ENCODE results near the gene STRIP1. TPM values are rescaled to one million over a fixed set of nuclear protein-coding genes. Genes with fewer than 3 reads are reported as not detected.
A peak's percentile ranks its signal among the peaks of the same experiment; 100 is the strongest.

Gene STRIP1
- total RNA-seq, 1 experiment from 2014 or later, result 40.6 TPM

- H3K27me3 Mint-ChIP-seq (ENCODE audit: insufficient read depth, unreplicated experiment), result no peaks in the 10 kb centered on the region
- no peak for TF ChIP-seq CTCF (IDR thresholded peaks at IDR 0.05; ENCODE audit: unreplicated experiment)
- CTCF ChIA-PET, result interaction anchor here (0.6 to 9.6 kb wide), 6 partner anchors 11 to 394 kb away, joined by 3 to 183 read pairs (median 4); no protein-coding TSS in a partner anchor
- no peak overlapping the region for H3K27ac Mint-ChIP-seq (ENCODE audit: low read depth, unreplicated experiment)
- POLR2A ChIA-PET, result interaction anchor here (0.8 kb wide), 1 partner anchor 449 kb away, joined by 3 read pairs; no protein-coding TSS in a partner anchor
- no peak overlapping the region for H3K4me3 Mint-ChIP-seq (ENCODE audit: unreplicated experiment)
- intact Hi-C loops (cut with micrococcal nuclease), result loop anchor here (10.0 kb wide), 1 partner anchor 439 kb away; no protein-coding TSS in a partner anchor
- H3K36me3 Mint-ChIP-seq (ENCODE audit: insufficient read depth, unreplicated experiment), result peaks cover 74% of the 10 kb centered on the region
- no peaks in the 10 kb centered on the region for H3K9me3 Mint-ChIP-seq (ENCODE audit: unreplicated experiment)
- no TSS peak for BruUV-seq (replicated peaks)
- DNase-seq (ENCODE audit: unreplicated experiment), result no peak
- H3K4me1 Mint-ChIP-seq (ENCODE audit: insufficient read depth, unreplicated experiment), result no peaks in the 10 kb centered on the region
Measured at GRCh38 chr1:110056285-110056683, 21.9 kb downstream of the STRIP1 start.

- Mint-ChIP-seq H3K4me3 (ENCODE audit: unreplicated experiment) (no peak overlapping the region), H3K36me3 (ENCODE audit: insufficient read depth, unreplicated experiment) (peaks cover 69% of the 10 kb centered on the region), H3K4me1 (ENCODE audit: insufficient read depth, unreplicated experiment) (no peaks in the 10 kb centered on the region), H3K27me3 (ENCODE audit: insufficient read depth, unreplicated experiment) (no peaks in the 10 kb centered on the region), H3K9me3 (ENCODE audit: unreplicated experiment) (no peaks in the 10 kb centered on the region), H3K27ac (ENCODE audit: low read depth, unreplicated experiment) (no peak overlapping the region)
- ChIA-PET POLR2A (interaction anchor here (0.8 kb wide), 1 partner anchor 449 kb away, joined by 3 read pairs; no protein-coding TSS in a partner anchor), CTCF (interaction anchor here (0.6 to 9.6 kb wide), 7 partner anchors 10 to 393 kb away, joined by 3 to 183 read pairs (median 4); no protein-coding TSS in a partner anchor)
- no TSS peak for BruUV-seq (replicated peaks)
- TF ChIP-seq CTCF (IDR thresholded peaks at IDR 0.05; ENCODE audit: unreplicated experiment), result no peak
- peak; percentile 15 for DNase-seq (ENCODE audit: unreplicated experiment)
- intact Hi-C loops (cut with micrococcal nuclease), result loop anchor here (10.0 kb wide), 1 partner anchor 438 kb away; no protein-coding TSS in a partner anchor
Measured at GRCh38 chr1:110056776-110057175, 22.4 kb downstream of the STRIP1 start.

- DNase-seq (ENCODE audit: unreplicated experiment), result no peak
- ChIA-PET CTCF (interaction anchor here (1.0 to 9.6 kb wide), 6 partner anchors 8 to 45 kb away, joined by 5 to 183 read pairs (median 6); no protein-coding TSS in a partner anchor), POLR2A (interaction anchor here (0.7 to 1.4 kb wide), 2 partner anchors 24 to 54 kb away, joined by 3 to 5 read pairs; partner anchors contain the start of gene STRIP1)
- H3K4me3 Mint-ChIP-seq (ENCODE audit: unreplicated experiment), result no peak overlapping the region
- no peaks in the 10 kb centered on the region for H3K9me3 Mint-ChIP-seq (ENCODE audit: unreplicated experiment)
- TF ChIP-seq CTCF (IDR thresholded peaks at IDR 0.05; ENCODE audit: unreplicated experiment), result no peak
- BruUV-seq (replicated peaks), result no TSS peak
- H3K27ac Mint-ChIP-seq (ENCODE audit: low read depth, unreplicated experiment), result peak overlapping the region; percentile 32
- peaks cover 56% of the 10 kb centered on the region for H3K36me3 Mint-ChIP-seq (ENCODE audit: insufficient read depth, unreplicated experiment)
- intact Hi-C loops (cut with micrococcal nuclease), result loop anchor here (10.0 kb wide), 1 partner anchor 437 kb away; no protein-coding TSS in a partner anchor
- H3K27me3 Mint-ChIP-seq (ENCODE audit: insufficient read depth, unreplicated experiment), result no peaks in the 10 kb centered on the region
- no peaks in the 10 kb centered on the region for H3K4me1 Mint-ChIP-seq (ENCODE audit: insufficient read depth, unreplicated experiment)
Measured at GRCh38 chr1:110057963-110058518, 23.6 kb downstream of the STRIP1 start.

GRCh38 chr1:110058591-110058990 lies 24.2 kb downstream of the STRIP1 start:
- intact Hi-C loops (cut with micrococcal nuclease), result loop anchor here (10.0 kb wide), 1 partner anchor 436 kb away; no protein-coding TSS in a partner anchor
- CTCF ChIA-PET, result interaction anchor here (1.3 to 9.6 kb wide), 8 partner anchors 10 to 45 kb away, joined by 5 to 183 read pairs (median 8); partner anchors contain the start of gene STRIP1
- Mint-ChIP-seq H3K27me3 (ENCODE audit: insufficient read depth, unreplicated experiment) (no peaks in the 10 kb centered on the region), H3K36me3 (ENCODE audit: insufficient read depth, unreplicated experiment) (peaks cover 52% of the 10 kb centered on the region), H3K27ac (ENCODE audit: low read depth, unreplicated experiment) (peak overlapping the region; percentile 32), H3K4me3 (ENCODE audit: unreplicated experiment) (no peak overlapping the region), H3K4me1 (ENCODE audit: insufficient read depth, unreplicated experiment) (no peaks in the 10 kb centered on the region), H3K9me3 (ENCODE audit: unreplicated experiment) (no peaks in the 10 kb centered on the region)
- no peak for DNase-seq (ENCODE audit: unreplicated experiment)
- no TSS peak for BruUV-seq (replicated peaks)
- POLR2A ChIA-PET, result interaction anchor here (1.4 kb wide), 1 partner anchor 24 kb away, joined by 5 read pairs; the partner anchor contains the start of gene STRIP1
- no peak for TF ChIP-seq CTCF (IDR thresholded peaks at IDR 0.05; ENCODE audit: unreplicated experiment)

All from MCF 10A (cell line).